Neuronal stem cell (in vitro differentiated cells): ENCODE data around the gene RUVBL1.
A peak's percentile ranks its signal among the peaks of the same experiment; 100 is the strongest.

Experiments
- DNase-seq: peaks from one replicate; pipeline ENCODE4 v3.0.0-alpha.2; 2013; ENCODE audit warnings: low spot score
- H2AFZ ChIP-seq: one replicate; pipeline ENCODE4 v1.6.1; 2013; ENCODE audit warnings: mild to moderate bottlenecking, low read length, inconsistent platforms
- H2AK5ac ChIP-seq: 2 replicates; pipeline ENCODE4 v1.6.1; 2013; ENCODE audit warnings: low read depth, mild to moderate bottlenecking, inconsistent platforms, low read length, moderate library complexity, mixed read lengths
- H2BK120ac ChIP-seq: 2 replicates; pipeline ENCODE4 v1.6.1; 2013; ENCODE audit warnings: low read depth, mild to moderate bottlenecking, inconsistent platforms, low read length, moderate library complexity, mixed read lengths
- H2BK12ac ChIP-seq: one replicate; pipeline ENCODE4 v1.6.1; 2013; ENCODE audit warnings: low read length, inconsistent platforms
- H2BK15ac ChIP-seq: 2 replicates; pipeline ENCODE4 v1.6.1; 2013; ENCODE audit warnings: mild to moderate bottlenecking, low read length, inconsistent platforms, mixed read lengths
- H2BK5ac ChIP-seq: one replicate; pipeline ENCODE4 v1.6.1; 2013; ENCODE audit warnings: inconsistent platforms, mild to moderate bottlenecking, low read length, moderate library complexity
- H3K14ac ChIP-seq: one replicate; pipeline ENCODE4 v1.6.1; 2013; ENCODE audit warnings: low read length, inconsistent platforms
- H3K18ac ChIP-seq: 2 replicates; pipeline ENCODE4 v1.6.1; 2013; ENCODE audit warnings: low read length, inconsistent platforms
- H3K23ac ChIP-seq: 2 replicates; pipeline ENCODE4 v1.6.1; 2013; ENCODE audit warnings: low read depth, mild to moderate bottlenecking, mixed read lengths, low read length, inconsistent platforms; ENCODE audit not compliant: poor library complexity
- H3K27ac ChIP-seq: replicated peaks from 3 replicates; pipeline ENCODE4 v1.5.1; 2013; ENCODE audit warnings: low read length, inconsistent platforms
- H3K27me3 ChIP-seq, 3 experiments: 2 replicates each; pipeline ENCODE4 v1.6.1; 2013; ENCODE audit warnings: low read length in 3 of 3, mild to moderate bottlenecking in 2 of 3, inconsistent platforms in 1 of 3, low read depth in 1 of 3, mixed read lengths in 1 of 3, moderate library complexity in 1 of 3; ENCODE audit not compliant: control insufficient read depth in 3 of 3, insufficient read depth in 3 of 3
- H3K36me3 ChIP-seq, 2 donors: replicated peaks in 1 of 2; 2 replicates each; pipeline ENCODE4 v1.6.1; 2013; ENCODE audit warnings: low read length in 2 of 2; ENCODE audit not compliant: control insufficient read depth in 2 of 2, insufficient read depth in 2 of 2
- H3K4ac ChIP-seq: 2 replicates; pipeline ENCODE4 v1.6.1; 2013; ENCODE audit warnings: inconsistent platforms, mild to moderate bottlenecking, low read length, moderate library complexity
- H3K4me1 ChIP-seq, 2 donors: 1 replicate in 1 of 2; 2 replicates in 1 of 2; pipeline ENCODE4 v1.6.1; 2013; ENCODE audit warnings: low read length in 2 of 2, low read depth in 1 of 2; ENCODE audit not compliant: control insufficient read depth in 2 of 2, insufficient read depth in 1 of 2
- H3K4me2 ChIP-seq: one replicate; pipeline ENCODE4 v1.6.1; 2013; ENCODE audit warnings: mild to moderate bottlenecking, low read length, inconsistent platforms; ENCODE audit not compliant: insufficient read depth, poor library complexity, severe bottlenecking
- H3K4me3 ChIP-seq, 2 donors: 2 replicates each; pipeline ENCODE4 v1.5.1; 2013; ENCODE audit warnings: low read length in 2 of 2, mild to moderate bottlenecking in 2 of 2, inconsistent platforms in 1 of 2, moderate library complexity in 1 of 2
- H3K79me1 ChIP-seq: one replicate; pipeline ENCODE4 v1.6.1; 2013; ENCODE audit warnings: low read depth, mild to moderate bottlenecking, inconsistent platforms, low read length, moderate library complexity
- H3K9ac ChIP-seq: one replicate; pipeline ENCODE4 v1.6.1; 2013; ENCODE audit warnings: mild to moderate bottlenecking, low read depth, low read length, inconsistent platforms; ENCODE audit not compliant: poor library complexity
- H3K9me3 ChIP-seq, 2 donors: replicated peaks in 1 of 2; 2 replicates each; pipeline versions ENCODE3 to v1.6.1; 2013; ENCODE audit warnings: low read length in 2 of 2, mild to moderate bottlenecking in 2 of 2, inconsistent platforms in 1 of 2, low read depth in 1 of 2, mixed read lengths in 1 of 2, moderate library complexity in 1 of 2; ENCODE audit not compliant: control insufficient read depth in 2 of 2, insufficient read depth in 1 of 2
- H4K8ac ChIP-seq: one replicate; pipeline ENCODE4 v1.6.1; 2013; ENCODE audit warnings: low read depth, mild to moderate bottlenecking, inconsistent platforms, low read length, moderate library complexity
- H4K91ac ChIP-seq: one replicate; pipeline ENCODE4 v1.6.1; 2013; ENCODE audit warnings: low read length, low read depth, mild to moderate bottlenecking, inconsistent platforms; ENCODE audit not compliant: poor library complexity
- WGBS, 2 donors: extraction: QIAGEN DNeasy Blood & Tissue Kit; methylation state at CpG; one replicate each; pipeline ENCODE4 v1.1.7; 2013; ENCODE audit warnings: missing lambda C conversion rate in 2 of 2, mixed read lengths in 1 of 2; ENCODE audit not compliant: insufficient read length in 2 of 2, insufficient replicate concordance in 1 of 2; ENCODE audit errors: extremely low coverage in 2 of 2; 5-methylcytosine and 5-hydroxymethylcytosine counted together

RUVBL1 gene

DNA sequence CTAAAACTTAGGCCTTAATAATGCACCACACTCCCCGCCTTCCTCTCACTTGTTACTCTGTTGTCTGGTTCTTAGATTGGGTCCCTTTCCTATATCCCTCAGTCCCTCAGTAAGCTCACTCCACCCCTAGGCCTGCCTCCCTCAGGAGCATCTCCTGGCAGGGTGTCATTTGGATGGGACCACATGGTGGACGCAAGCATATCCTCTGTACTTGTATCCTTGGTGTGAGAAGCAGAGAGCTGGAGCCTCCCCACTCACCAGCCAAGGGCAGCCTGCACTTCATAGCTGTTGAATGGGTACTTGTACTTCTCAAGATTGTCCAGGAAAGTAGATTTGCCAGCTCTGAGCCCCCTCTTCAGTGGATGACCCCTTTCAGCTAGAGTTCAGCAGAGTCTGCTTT lies 59.7 kb downstream of the RUVBL1 start:
- DNase-seq: no peak
- Histone ChIP-seq H3K79me1 (no peaks in the 10 kb centered on the region), H3K14ac (no peak overlapping the region), H3K36me3 (peaks cover 65 to 98% of the 10 kb centered on the region in 2 donors), H4K8ac (no peak overlapping the region), H2BK15ac (no peak overlapping the region), H2AFZ (no peak overlapping the region), H3K4me2 (no peak overlapping the region), H2AK5ac (no peak overlapping the region), H3K18ac (no peak overlapping the region), H3K4ac (no peak overlapping the region), H3K27ac (no peak overlapping the region), H3K27me3 (no peaks in the 10 kb centered on the region), H3K23ac (no peak overlapping the region), H4K91ac (no peak overlapping the region), H3K4me3 (peak overlapping the region in 1 of 2 donors; percentile 7), H3K9me3 (no peaks in the 10 kb centered on the region), H2BK120ac (no peak overlapping the region), H3K9ac (peak overlapping the region; percentile 24), H3K4me1 (no peaks in the 10 kb centered on the region), H2BK5ac (no peak overlapping the region), H2BK12ac (no peak overlapping the region)
- WGBS, 2 donors: no CpG with 5 or more reads among the region's 2 CpGs

DNA sequence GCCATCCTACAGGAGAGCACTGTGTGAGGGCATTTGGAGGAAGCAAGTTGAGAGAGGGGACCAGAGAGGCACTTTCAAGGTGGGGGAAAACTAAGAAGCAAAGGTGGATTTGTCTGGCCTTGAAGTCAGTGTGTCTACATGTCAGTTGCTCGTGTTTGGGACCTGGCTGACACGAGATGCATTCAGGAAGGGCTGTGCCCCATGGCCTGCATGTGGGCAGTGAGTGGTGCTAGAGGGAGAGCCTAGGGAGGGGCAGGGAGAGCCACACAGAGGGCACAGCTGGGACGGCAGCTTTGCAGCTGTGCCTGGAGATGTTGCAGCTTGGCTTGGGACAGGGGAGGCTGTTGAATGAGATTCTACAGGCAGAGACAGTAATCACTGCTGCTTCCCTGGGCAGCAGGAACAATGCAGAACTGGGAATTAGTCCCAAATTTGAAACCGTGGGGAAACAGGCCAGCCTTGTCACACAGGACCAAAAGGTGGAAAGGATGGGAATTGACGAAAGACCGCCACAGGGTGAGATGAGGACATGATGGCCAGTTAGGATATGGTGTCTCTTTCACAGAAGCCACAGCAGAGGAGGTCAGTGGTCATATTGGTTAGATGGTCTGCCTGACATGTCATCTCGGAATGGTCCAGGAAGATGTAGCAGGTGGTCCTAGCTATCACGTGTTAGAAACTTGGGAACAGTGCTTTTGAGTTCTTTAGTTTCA lies 61.4 kb downstream of the RUVBL1 start:
- H4K91ac ChIP-seq: no peak overlapping the region
- H3K36me3 ChIP-seq: peaks cover 53 to 95% of the 10 kb centered on the region in 2 donors
- no peak overlapping the region for H2AK5ac ChIP-seq
- H3K9ac ChIP-seq: no peak overlapping the region
- H2BK15ac ChIP-seq: no peak overlapping the region
- H2AFZ ChIP-seq: no peak overlapping the region
- no peak overlapping the region for H3K18ac ChIP-seq
- H2BK12ac ChIP-seq: no peak overlapping the region
- H3K14ac ChIP-seq: no peak overlapping the region
- H3K9me3 ChIP-seq: no peaks in the 10 kb centered on the region
- no peak overlapping the region for H4K8ac ChIP-seq
- H3K79me1 ChIP-seq: peaks cover under 1% of the 10 kb centered on the region
- no peak overlapping the region for H3K4me3 ChIP-seq
- no CpG with 5 or more reads among the region's 8 CpGs for WGBS, 2 donors
- no peak overlapping the region for H3K4ac ChIP-seq
- no peak for DNase-seq
- H3K4me2 ChIP-seq: no peak overlapping the region
- no peak overlapping the region for H3K23ac ChIP-seq
- H2BK120ac ChIP-seq: no peak overlapping the region
- H3K27ac ChIP-seq: no peak overlapping the region
- H2BK5ac ChIP-seq: no peak overlapping the region
- H3K27me3 ChIP-seq: no peaks in the 10 kb centered on the region
- no peaks in the 10 kb centered on the region for H3K4me1 ChIP-seq

DNA sequence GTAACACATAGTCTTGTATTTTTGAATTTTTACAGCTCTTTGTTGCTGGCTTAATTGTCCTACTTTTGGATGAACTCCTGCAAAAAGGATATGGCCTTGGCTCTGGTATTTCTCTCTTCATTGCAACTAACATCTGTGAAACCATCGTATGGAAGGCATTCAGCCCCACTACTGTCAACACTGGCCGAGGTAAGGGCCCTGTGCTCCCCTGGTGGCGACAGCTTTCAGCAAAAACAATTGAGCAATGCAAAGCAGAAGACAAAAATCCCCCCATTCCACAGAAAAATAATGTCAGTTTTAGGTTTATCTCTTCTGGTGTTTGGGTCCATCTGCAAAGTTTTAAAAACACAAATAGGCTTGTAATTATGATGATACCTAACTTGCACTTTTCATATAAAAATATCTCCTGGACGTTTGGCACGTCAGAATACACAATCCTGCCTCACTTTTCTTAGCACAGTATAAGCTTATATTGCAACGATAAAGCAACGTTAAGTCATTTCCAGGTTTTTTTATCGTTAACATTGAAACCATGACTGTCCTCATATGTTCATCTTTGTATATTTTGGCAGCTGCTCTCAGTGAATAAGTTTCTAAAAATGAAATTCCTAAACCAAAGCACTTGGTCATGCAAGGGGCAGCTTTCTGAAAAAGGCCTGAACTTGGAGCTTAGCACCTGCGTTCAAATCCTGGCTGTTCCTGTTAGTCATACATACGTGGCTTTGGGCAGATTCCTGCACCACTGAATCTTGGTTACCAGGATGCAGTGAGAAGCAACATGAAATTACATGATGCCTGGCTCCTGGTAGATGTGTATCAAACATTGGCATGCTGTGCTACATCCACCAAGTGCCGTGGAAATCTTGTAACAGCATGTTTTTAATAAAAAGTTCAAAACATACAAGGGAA lies 62.9 kb downstream of the RUVBL1 start:
- Histone ChIP-seq H2BK12ac (no peak overlapping the region), H3K4me3 (no peak overlapping the region), H2AFZ (no peak overlapping the region), H2AK5ac (no peak overlapping the region), H3K9me3 (no peaks in the 10 kb centered on the region), H4K8ac (no peak overlapping the region), H3K36me3 (peaks cover 47 to 95% of the 10 kb centered on the region in 2 donors), H2BK15ac (no peak overlapping the region), H2BK120ac (no peak overlapping the region), H3K23ac (no peak overlapping the region), H3K27me3 (no peaks in the 10 kb centered on the region), H3K9ac (no peak overlapping the region), H3K18ac (no peak overlapping the region), H3K79me1 (peaks cover 2% of the 10 kb centered on the region), H3K27ac (no peak overlapping the region), H3K4me1 (no peaks in the 10 kb centered on the region), H3K14ac (no peak overlapping the region), H2BK5ac (no peak overlapping the region), H4K91ac (no peak overlapping the region), H3K4ac (no peak overlapping the region), H3K4me2 (no peak overlapping the region)
- no peak for DNase-seq
- no CpG with 5 or more reads among the region's 11 CpGs for WGBS, 2 donors

DNA sequence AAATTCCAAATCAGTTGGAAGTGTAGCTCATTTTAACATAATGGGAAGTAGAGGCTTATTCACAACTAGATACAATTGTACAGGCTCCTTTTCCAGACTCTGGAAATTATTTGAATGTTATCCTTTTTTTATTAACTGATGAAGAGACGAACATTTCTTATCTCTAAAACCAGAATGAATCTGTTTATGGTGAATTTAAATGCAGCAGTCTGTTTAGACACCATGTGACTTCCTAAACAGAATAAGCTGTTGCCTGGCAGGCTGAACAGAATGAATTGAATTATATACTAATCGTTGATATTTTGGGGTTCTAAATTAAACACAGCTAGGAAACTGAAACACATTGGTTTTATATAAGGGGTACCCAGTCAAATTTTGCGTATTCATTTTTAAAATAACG lies 67.4 kb downstream of the RUVBL1 start:
- H3K4ac ChIP-seq: no peak overlapping the region
- DNase-seq: no peak
- no peaks in the 10 kb centered on the region for H3K9me3 ChIP-seq
- no peak overlapping the region for H3K23ac ChIP-seq
- WGBS, 2 donors: no CpG with 5 or more reads among the region's 4 CpGs
- no peak overlapping the region for H4K91ac ChIP-seq
- no peak overlapping the region for H2BK120ac ChIP-seq
- H2BK15ac ChIP-seq: no peak overlapping the region
- H4K8ac ChIP-seq: no peak overlapping the region
- H3K9ac ChIP-seq: no peak overlapping the region
- no peak overlapping the region for H2AFZ ChIP-seq
- no peak overlapping the region for H2BK12ac ChIP-seq
- H3K4me1 ChIP-seq: peaks cover 7 to 12% of the 10 kb centered on the region in 2 donors
- peaks cover 5% of the 10 kb centered on the region for H3K79me1 ChIP-seq
- no peaks in the 10 kb centered on the region for H3K27me3 ChIP-seq
- no peak overlapping the region for H3K18ac ChIP-seq
- no peak overlapping the region for H2BK5ac ChIP-seq
- H3K4me3 ChIP-seq: no peak overlapping the region
- H2AK5ac ChIP-seq: no peak overlapping the region
- H3K4me2 ChIP-seq: no peak overlapping the region
- H3K36me3 ChIP-seq: peaks cover 33 to 77% of the 10 kb centered on the region in 2 donors
- no peak overlapping the region for H3K27ac ChIP-seq
- H3K14ac ChIP-seq: no peak overlapping the region
